SU-DHL-6 (cell line): Measurements from ENCODE around the gene NAA10.

Experiments used
- H2AFZ ChIP-seq: fragments of 200-600 bp; sonication (generic); 2 replicates; pipeline ENCODE4 v1.6.1; 2014; ENCODE audit warnings: low read depth, mild to moderate bottlenecking, moderate library complexity, mixed read lengths, antibody characterized with exemption, low read length; ENCODE audit not compliant: severe bottlenecking
- H3F3A ChIP-seq: fragments of 200-600 bp; shearing (Covaris generic); 2 replicates; pipeline ENCODE4 v1.6.0; 2016; ENCODE audit warnings: antibody characterized with exemption, mild to moderate bottlenecking; ENCODE audit not compliant: insufficient read depth
- H3K27ac ChIP-seq: fragments of 200-600 bp; sonication (generic); 2 replicates; pipeline ENCODE4 v1.5.1; 2016; ENCODE audit warnings: low read depth, mild to moderate bottlenecking, low read length, moderate library complexity, mixed read lengths
- H3K27me3 ChIP-seq: fragments of 200-600 bp; sonication (generic), shearing (Covaris generic); 2 replicates; pipeline ENCODE4 v1.6.0; 2014; ENCODE audit warnings: mild to moderate bottlenecking, low read length
- H3K36me3 ChIP-seq: fragments of 200-600 bp; sonication (generic); 2 replicates; pipeline ENCODE4 v1.6.1; 2014; ENCODE audit warnings: mild to moderate bottlenecking, low read length, mixed read lengths
- H3K4me2 ChIP-seq: fragments of 300-600, 200-600 bp; shearing (Covaris generic), sonication (generic); 2 replicates; pipeline ENCODE4 v1.6.0; 2014; ENCODE audit warnings: low read length, low read depth, mild to moderate bottlenecking; ENCODE audit not compliant: poor library complexity, severe bottlenecking
- H3K4me3 ChIP-seq: fragments of 200-600 bp; sonication (generic); 2 replicates; pipeline ENCODE4 v1.5.1; 2014; ENCODE audit warnings: antibody characterized with exemption, low read length, mild to moderate bottlenecking, mixed read lengths; ENCODE audit not compliant: insufficient read depth, poor library complexity, severe bottlenecking
- H3K79me2 ChIP-seq: fragments of 200-600 bp; sonication (generic); 2 replicates; pipeline ENCODE4 v1.6.1; 2014; ENCODE audit warnings: mild to moderate bottlenecking, low read length, moderate library complexity; ENCODE audit not compliant: insufficient read depth
- H3K9ac ChIP-seq: fragments of 200-600 bp; sonication (generic); 2 replicates; pipeline ENCODE4 v1.7.0; 2014; ENCODE audit warnings: mild to moderate bottlenecking, low read length
- H3K9me2 ChIP-seq: fragments of 200-600 bp; sonication (generic); replicated peaks from 2 replicates; pipeline ENCODE4 v1.6.1; 2014; ENCODE audit warnings: low read length; ENCODE audit not compliant: insufficient read depth
- H3K9me3 ChIP-seq: fragments of 200-600 bp; sonication (generic); 2 replicates; pipeline ENCODE4 v1.6.1; 2014; ENCODE audit warnings: low read length, mixed read lengths; ENCODE audit not compliant: insufficient read depth
- H4K20me1 ChIP-seq: fragments of 200-600 bp; sonication (generic); 2 replicates; pipeline ENCODE4 v1.6.1; 2014; ENCODE audit warnings: low read depth, mild to moderate bottlenecking, antibody characterized with exemption, low read length, moderate library complexity, mixed read lengths
- EZH2phosphoT487 ChIP-seq: fragments of 200-600 bp; sonication (generic), shearing (Covaris generic); conservative IDR thresholded peaks from 2 replicates; pipeline ENCODE4 v1.6.1; 2018; ENCODE audit warnings: mild to moderate bottlenecking, antibody characterized with exemption, low read length, moderate library complexity, mixed read lengths
- TF ChIP-seq, protein P1 (sequence below): fragments of 200-600 bp; sonication (generic); IDR thresholded peaks from one replicate; pipeline ENCODE4 v1.5.1; 2017; ENCODE audit warnings: antibody characterized with exemption, mild to moderate bottlenecking, low read length, moderate library complexity; ENCODE audit not compliant: insufficient read depth, poor library complexity, severe bottlenecking

The NAA10 gene

DNA sequence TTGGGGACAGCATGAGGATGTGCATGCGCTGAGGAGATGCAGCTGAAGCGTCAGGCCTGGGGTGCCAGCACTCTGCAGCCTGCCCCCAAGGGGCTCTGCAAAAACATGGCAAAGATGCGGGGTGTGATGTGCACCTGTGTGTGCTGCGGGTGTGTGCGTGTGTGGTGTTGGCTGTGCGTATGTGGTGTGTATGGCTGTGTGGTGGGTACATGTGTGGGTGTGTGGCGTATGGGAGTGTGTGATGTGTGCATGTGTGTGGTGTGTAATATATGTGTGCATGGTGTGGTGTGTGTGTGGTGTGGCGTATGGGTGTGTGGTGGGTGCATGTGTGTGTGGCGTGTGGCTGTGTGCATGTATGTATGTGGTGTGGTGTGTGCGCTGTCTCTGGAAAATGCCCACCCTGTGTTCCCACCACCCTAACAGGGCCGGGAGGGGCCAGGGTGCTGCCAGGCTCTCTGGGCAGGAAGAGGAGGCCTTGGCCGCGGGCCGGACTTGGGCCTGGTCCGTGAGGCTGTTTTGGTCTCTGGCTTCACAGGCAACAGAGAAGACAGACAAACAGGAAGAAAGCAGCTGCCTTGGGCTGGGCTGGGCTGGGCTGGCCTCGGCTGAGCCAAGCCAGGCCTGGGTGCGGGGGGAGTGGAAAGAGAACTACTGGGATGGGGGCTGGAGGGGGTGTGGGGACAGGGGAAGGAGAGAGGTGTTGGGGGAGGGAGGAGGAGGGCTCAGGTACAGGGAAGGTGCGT lies 31.4 kb downstream of the NAA10 start:
- H3K9ac ChIP-seq, result no peak overlapping the region
- no peaks in the 10 kb centered on the region for H3K9me3 ChIP-seq
- H3K79me2 ChIP-seq, result no peaks in the 10 kb centered on the region
- TF ChIP-seq, protein P1, sequence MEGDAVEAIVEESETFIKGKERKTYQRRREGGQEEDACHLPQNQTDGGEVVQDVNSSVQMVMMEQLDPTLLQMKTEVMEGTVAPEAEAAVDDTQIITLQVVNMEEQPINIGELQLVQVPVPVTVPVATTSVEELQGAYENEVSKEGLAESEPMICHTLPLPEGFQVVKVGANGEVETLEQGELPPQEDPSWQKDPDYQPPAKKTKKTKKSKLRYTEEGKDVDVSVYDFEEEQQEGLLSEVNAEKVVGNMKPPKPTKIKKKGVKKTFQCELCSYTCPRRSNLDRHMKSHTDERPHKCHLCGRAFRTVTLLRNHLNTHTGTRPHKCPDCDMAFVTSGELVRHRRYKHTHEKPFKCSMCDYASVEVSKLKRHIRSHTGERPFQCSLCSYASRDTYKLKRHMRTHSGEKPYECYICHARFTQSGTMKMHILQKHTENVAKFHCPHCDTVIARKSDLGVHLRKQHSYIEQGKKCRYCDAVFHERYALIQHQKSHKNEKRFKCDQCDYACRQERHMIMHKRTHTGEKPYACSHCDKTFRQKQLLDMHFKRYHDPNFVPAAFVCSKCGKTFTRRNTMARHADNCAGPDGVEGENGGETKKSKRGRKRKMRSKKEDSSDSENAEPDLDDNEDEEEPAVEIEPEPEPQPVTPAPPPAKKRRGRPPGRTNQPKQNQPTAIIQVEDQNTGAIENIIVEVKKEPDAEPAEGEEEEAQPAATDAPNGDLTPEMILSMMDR, result no peak
- TF ChIP-seq EZH2phosphoT487, result no peak
- H3K4me2 ChIP-seq, result no peak overlapping the region
- H4K20me1 ChIP-seq, result no peaks in the 10 kb centered on the region
- no peaks in the 10 kb centered on the region for H3K36me3 ChIP-seq
- no peak overlapping the region for H3K4me3 ChIP-seq
- no peak overlapping the region for H3K27ac ChIP-seq
- H3K9me2 ChIP-seq, result no peaks in the 10 kb centered on the region
- no peaks in the 10 kb centered on the region for H3K27me3 ChIP-seq
- no peaks in the 10 kb centered on the region for H3F3A ChIP-seq
- no peak overlapping the region for H2AFZ ChIP-seq

DNA sequence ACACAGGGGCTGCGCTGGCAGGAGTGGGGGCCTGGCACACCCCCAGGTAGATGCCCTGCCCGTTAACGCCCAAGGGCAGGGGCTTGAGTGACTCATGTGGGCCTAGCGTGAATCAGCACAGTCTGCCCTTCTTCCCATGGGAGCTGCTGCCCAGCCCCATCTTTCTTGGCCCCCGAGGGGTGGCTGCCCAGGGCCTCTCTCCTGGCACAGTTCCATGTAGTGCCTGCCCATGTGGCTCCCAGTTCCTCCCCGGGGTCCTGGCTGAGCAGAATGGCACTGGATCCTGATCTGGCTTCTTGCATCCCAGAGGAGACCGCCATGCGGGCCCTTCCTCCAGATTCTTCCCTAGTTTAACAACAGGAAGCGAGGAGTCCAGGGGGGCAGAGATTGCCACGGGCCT lies 32.5 kb downstream of the NAA10 start:
- Histone ChIP-seq H3F3A (no peaks in the 10 kb centered on the region), H3K4me3 (no peak overlapping the region), H3K27ac (no peak overlapping the region), H3K4me2 (no peak overlapping the region), H2AFZ (no peak overlapping the region), H3K9ac (no peak overlapping the region), H3K36me3 (no peaks in the 10 kb centered on the region), H3K27me3 (no peaks in the 10 kb centered on the region), H3K9me2 (no peaks in the 10 kb centered on the region), H3K79me2 (no peaks in the 10 kb centered on the region), H4K20me1 (no peaks in the 10 kb centered on the region), H3K9me3 (no peaks in the 10 kb centered on the region)
- TF ChIP-seq EZH2phosphoT487, result no peak
- TF ChIP-seq, protein P1, result no peak

DNA sequence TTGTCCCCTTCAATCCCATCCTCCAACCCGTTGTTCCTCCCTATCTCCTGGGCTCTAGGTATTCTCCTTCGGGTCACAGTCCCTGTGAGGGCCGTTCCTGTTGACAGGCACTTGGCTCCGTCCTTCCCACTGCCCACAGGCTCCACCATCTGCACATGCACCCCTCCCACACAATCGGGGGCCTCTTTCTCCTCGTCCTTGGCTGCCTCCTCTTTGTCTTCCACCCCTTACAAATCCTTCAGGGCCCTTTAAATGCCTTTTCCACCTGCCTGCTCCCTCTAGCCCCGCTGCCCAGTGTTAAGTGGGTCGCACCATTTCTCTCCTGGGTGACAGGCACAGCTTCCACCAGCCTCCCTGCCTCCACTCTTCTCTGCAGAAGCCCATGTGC lies 33.1 kb downstream of the NAA10 start:
- no peak overlapping the region for H2AFZ ChIP-seq
- H3K4me3 ChIP-seq, result no peak overlapping the region
- H3K9ac ChIP-seq, result no peak overlapping the region
- no peaks in the 10 kb centered on the region for H3K27me3 ChIP-seq
- no peaks in the 10 kb centered on the region for H3K36me3 ChIP-seq
- no peaks in the 10 kb centered on the region for H3K79me2 ChIP-seq
- no peak overlapping the region for H3K4me2 ChIP-seq
- TF ChIP-seq, protein P1, result no peak
- TF ChIP-seq EZH2phosphoT487, result no peak
- no peaks in the 10 kb centered on the region for H3F3A ChIP-seq
- H3K9me3 ChIP-seq, result no peaks in the 10 kb centered on the region
- no peaks in the 10 kb centered on the region for H4K20me1 ChIP-seq
- H3K27ac ChIP-seq, result no peak overlapping the region
- H3K9me2 ChIP-seq, result no peaks in the 10 kb centered on the region
